Measurements from ENCODE around the gene QSOX2.

- no peak for TF ChIP-seq CTCF (IDR thresholded peaks at IDR 0.05)
- TF ChIP-seq REST (IDR thresholded peaks at IDR 0.05; ENCODE audit: insufficient read depth in 1 of 2, low read depth in 2 of 2, low read length in 1 of 2): no peak
- TF ChIP-seq TCF7L2 (IDR thresholded peaks at IDR 0.05; ENCODE audit: low read depth, low read length): no peak
- TF ChIP-seq POLR2AphosphoS5 (IDR thresholded peaks at IDR 0.05; ENCODE audit: low read depth, low read length): no peak
These were observed 13.3 kb upstream of the QSOX2 start for GRCh38 chr9:136258786-136259516.

Data from Panc1 (cell line).